Tibial artery (tissue), 4 donors: Measurements from ENCODE around the gene CAPZB.

ENCODE experiments used
- DNase-seq, 2 donors: peaks; one replicate each; pipeline ENCODE4 v3.0.0-alpha.2; 2019
- H3K27ac ChIP-seq, 2 donors: fragments of 200-600 bp; sonication (generic) in 1 of 2; 1 replicate in 1 of 2; 2 replicates in 1 of 2; pipeline ENCODE4 v1.5.1; 2018 to 2019; ENCODE audit warnings: mild to moderate bottlenecking in 1 of 2
- H3K27me3 ChIP-seq, 2 donors: fragments of 200-600 bp; sonication (generic) in 1 of 2; one replicate each; pipeline versions ENCODE4 v1.5.1 to v1.6.0; 2016 to 2019
- H3K36me3 ChIP-seq, 3 donors: fragments of 200-600 bp; sonication (generic) in 2 of 3; one replicate each; pipeline ENCODE4 v1.5.1; 2016 to 2019; ENCODE audit warnings: mild to moderate bottlenecking in 2 of 3
- H3K4me1 ChIP-seq, 4 donors: fragments of 200-600 bp; sonication (generic) in 2 of 4; 1 replicate in 3 of 4; 2 replicates in 1 of 4; pipeline ENCODE4 v1.5.1; 2016 to 2019
- H3K4me3 ChIP-seq, 2 donors: fragments of 200-600 bp; sonication (generic) in 1 of 2; 1 replicate in 1 of 2; 2 replicates in 1 of 2; pipeline ENCODE4 v1.5.1; 2018 to 2019; ENCODE audit warnings: mild to moderate bottlenecking in 2 of 2
- H3K9me3 ChIP-seq, 3 donors: fragments of 200-600 bp; sonication (generic) in 1 of 3; one replicate each; pipeline ENCODE4 v1.5.1; 2016 to 2019
- intact Hi-C: fragments of 100-400 bp; cut with DNase I; formaldehyde crosslinking; loops from one replicate; pipeline ENCODE4 v1.15.0; 2023; ENCODE audit warnings: low total_unique reads
- TF ChIP-seq, protein P1 (sequence below), 2 experiments: fragments of 200-600 bp in 1 of 2; fragments of 450-650 bp in 1 of 2; IDR thresholded peaks; one replicate each; pipeline ENCODE4 v1.5.1; 2017 to 2019; ENCODE audit warnings: antibody characterized with exemption in 2 of 2, mild to moderate bottlenecking in 1 of 2, moderate library complexity in 1 of 2

The CAPZB gene

DNA sequence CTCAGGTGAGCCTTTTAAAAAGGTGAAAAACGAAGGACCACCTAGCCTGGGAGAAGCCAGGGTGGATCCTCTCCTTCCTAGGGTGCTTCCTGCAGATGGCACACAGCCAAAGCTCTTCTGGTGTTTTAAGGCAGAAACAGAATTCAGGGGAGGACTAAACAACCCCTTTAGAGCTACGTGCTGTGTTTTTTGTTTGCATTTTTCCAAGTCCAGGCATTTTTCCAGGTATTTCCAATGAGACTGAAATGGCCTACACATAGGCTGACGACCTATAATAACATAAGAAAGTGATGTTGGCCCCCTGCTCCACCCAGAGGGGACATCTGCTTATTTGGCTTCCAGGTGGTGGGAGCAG lies 83.8 kb downstream of the CAPZB start:
- Histone ChIP-seq H3K27ac (peak overlapping the region; percentile 73 to 78), H3K4me3 (no peak overlapping the region), H3K4me1 (peaks cover 3 to 94% (median 76%) of the 10 kb centered on the region in 4 donors), H3K27me3 (no peaks in the 10 kb centered on the region), H3K9me3 (no peaks in the 10 kb centered on the region), H3K36me3 (no peaks in the 10 kb centered on the region)
- TF ChIP-seq, protein P1, sequence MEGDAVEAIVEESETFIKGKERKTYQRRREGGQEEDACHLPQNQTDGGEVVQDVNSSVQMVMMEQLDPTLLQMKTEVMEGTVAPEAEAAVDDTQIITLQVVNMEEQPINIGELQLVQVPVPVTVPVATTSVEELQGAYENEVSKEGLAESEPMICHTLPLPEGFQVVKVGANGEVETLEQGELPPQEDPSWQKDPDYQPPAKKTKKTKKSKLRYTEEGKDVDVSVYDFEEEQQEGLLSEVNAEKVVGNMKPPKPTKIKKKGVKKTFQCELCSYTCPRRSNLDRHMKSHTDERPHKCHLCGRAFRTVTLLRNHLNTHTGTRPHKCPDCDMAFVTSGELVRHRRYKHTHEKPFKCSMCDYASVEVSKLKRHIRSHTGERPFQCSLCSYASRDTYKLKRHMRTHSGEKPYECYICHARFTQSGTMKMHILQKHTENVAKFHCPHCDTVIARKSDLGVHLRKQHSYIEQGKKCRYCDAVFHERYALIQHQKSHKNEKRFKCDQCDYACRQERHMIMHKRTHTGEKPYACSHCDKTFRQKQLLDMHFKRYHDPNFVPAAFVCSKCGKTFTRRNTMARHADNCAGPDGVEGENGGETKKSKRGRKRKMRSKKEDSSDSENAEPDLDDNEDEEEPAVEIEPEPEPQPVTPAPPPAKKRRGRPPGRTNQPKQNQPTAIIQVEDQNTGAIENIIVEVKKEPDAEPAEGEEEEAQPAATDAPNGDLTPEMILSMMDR (IDR thresholded peaks at IDR 0.05) = no peak
- no peak for DNase-seq
- intact Hi-C loops = loop anchor here (5.0 kb wide), 1 partner anchor 46 kb away; no protein-coding TSS in a partner anchor

DNA sequence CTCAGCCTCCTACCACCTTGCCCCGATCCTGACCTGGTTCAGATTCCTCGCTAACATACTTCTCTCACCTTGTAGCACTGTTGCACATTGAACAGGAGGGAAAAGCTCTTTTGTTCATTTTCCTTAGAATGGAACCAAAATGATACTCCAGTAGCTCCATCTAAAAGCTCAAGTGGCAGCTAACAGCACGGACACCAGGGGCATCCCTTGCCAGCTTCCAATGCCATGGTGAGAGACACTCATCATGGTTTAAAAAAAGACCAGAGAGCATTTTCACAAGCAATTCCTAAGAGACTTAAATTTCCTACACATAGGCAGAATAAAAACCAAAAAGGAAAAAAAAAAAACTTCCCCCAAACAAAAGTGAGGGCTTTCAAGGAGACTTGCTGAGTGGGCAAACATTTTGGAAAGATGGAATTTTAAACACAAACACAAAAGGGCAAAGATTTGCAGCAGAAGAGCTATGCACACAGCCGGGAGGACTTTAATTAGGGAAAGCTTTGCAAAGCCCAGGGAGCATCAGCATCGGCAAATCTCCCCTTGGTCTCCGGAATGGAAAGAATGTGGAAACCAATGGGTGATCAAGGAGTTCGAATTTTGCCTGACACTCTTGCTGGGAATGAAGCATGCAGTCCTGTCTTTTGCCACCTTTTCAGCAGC lies 84.3 kb downstream of the CAPZB start:
- H3K36me3 ChIP-seq = peaks cover 0 to 4% (median under 1%) of the 10 kb centered on the region in 3 donors
- H3K27me3 ChIP-seq = no peaks in the 10 kb centered on the region
- peaks cover 3 to 91% (median 74%) of the 10 kb centered on the region in 4 donors for H3K4me1 ChIP-seq
- TF ChIP-seq, protein P1 (IDR thresholded peaks at IDR 0.05) = no peak
- no peak overlapping the region for H3K4me3 ChIP-seq
- intact Hi-C loops = loop anchor here (5.0 kb wide), 1 partner anchor 46 kb away; no protein-coding TSS in a partner anchor
- no peak for DNase-seq
- peak overlapping the region; percentile 73 to 78 for H3K27ac ChIP-seq
- H3K9me3 ChIP-seq = no peaks in the 10 kb centered on the region

DNA sequence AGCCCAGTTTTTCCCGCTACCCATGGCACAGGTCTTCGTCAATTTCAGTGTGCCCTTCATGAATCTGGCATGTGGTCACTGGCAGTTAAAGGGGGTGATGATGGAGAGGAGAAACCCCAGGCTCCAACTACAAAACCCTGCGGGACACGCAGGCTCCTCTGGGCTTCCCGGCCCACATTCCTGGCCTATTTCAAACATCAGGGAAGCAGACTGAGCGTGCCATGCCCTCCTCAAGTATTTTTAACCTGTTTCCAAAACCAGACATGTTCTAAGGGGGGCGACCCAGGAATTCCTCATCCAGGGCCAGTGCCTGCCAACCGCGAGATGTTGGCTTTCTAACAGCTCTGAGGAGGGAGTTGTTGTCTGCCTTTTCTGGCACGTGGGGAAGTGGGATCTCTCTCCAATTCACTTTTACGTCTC lies 85.1 kb downstream of the CAPZB start:
- intact Hi-C loops = loop anchor here (5.0 kb wide), 1 partner anchor 47 kb away; no protein-coding TSS in a partner anchor
- TF ChIP-seq, protein P1 (IDR thresholded peaks at IDR 0.05) = no peak
- H3K9me3 ChIP-seq = no peaks in the 10 kb centered on the region
- H3K27me3 ChIP-seq = no peaks in the 10 kb centered on the region
- peaks cover 3 to 91% (median 71%) of the 10 kb centered on the region in 4 donors for H3K4me1 ChIP-seq
- H3K27ac ChIP-seq = peak overlapping the region; percentile 73 to 78
- H3K4me3 ChIP-seq = no peak overlapping the region
- H3K36me3 ChIP-seq = peaks cover 0 to 9% (median 7%) of the 10 kb centered on the region in 3 donors
- DNase-seq = no peak

GRCh38 chr1:19398309-19398760 lies 87.0 kb downstream of the CAPZB start:
- H3K27ac ChIP-seq = peak overlapping the region; percentile 73 to 78
- H3K36me3 ChIP-seq = peaks cover 0 to 9% (median 7%) of the 10 kb centered on the region in 3 donors
- TF ChIP-seq, protein P1 (IDR thresholded peaks at IDR 0.05) = peak; percentile 42 to 79
- H3K4me1 ChIP-seq = peaks cover 3 to 90% (median 68%) of the 10 kb centered on the region in 4 donors
- intact Hi-C loops = loop anchor here (10.0 kb wide), 2 partner anchors 86 to 196 kb away; partner anchors contain the start of gene CAPZB
- H3K27me3 ChIP-seq = no peaks in the 10 kb centered on the region
- H3K9me3 ChIP-seq = no peaks in the 10 kb centered on the region
- no peak overlapping the region for H3K4me3 ChIP-seq
- DNase-seq = peak in 1 of 2 donors; percentile 76

DNA sequence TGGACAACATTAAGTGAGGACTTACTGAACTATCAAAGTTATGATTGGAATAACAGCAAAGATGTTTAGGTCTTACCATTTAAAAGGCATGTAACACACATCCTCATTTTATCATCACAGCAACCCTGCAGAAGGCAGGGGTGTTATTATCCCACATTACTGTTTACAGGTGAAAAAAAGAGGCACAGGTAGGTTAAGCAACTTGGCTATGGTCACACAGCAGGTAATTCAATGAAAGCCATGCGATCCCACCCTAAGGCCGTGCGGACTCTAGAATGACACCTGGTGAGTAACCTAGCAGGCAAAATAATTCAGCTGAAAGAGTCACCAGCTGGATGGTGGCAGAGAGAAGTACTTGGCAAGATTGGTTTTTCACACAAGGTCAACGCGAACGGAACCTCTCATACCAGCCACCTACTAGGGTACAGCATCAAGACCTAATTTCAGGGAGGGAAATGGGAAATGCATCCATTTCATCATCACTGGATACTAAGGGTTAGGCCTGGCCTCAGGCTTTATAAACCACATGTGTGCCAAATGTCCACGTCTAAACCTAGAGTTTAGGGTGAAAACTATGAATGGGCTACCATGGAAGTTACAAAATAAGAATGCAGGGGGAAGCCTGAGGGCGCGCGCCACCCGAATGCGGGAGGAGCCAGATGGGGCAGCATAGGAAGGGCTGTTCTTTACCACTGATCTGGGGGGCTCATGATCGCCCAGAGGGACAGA lies 88.0 kb downstream of the CAPZB start:
- no peaks in the 10 kb centered on the region for H3K9me3 ChIP-seq
- TF ChIP-seq, protein P1 (IDR thresholded peaks at IDR 0.05) = no peak
- intact Hi-C loops = loop anchor here (10.0 kb wide), 2 partner anchors 87 to 197 kb away; partner anchors contain the start of gene CAPZB
- DNase-seq = no peak
- peaks cover 0 to 9% (median 7%) of the 10 kb centered on the region in 3 donors for H3K36me3 ChIP-seq
- peak overlapping the region; percentile 73 to 78 for H3K27ac ChIP-seq
- H3K4me1 ChIP-seq = peaks cover 3 to 90% (median 67%) of the 10 kb centered on the region in 4 donors
- H3K27me3 ChIP-seq = no peaks in the 10 kb centered on the region
- no peak overlapping the region for H3K4me3 ChIP-seq
